Tibial artery (tissue), 4 donors: Measurements from ENCODE around the gene FNBP1L.

Experiments used
- DNase-seq, 2 donors: peaks; one replicate each; pipeline ENCODE4 v3.0.0-alpha.2; 2019
- H3K27ac ChIP-seq, 2 donors: fragments of 200-600 bp; sonication (generic) in 1 of 2; 1 replicate in 1 of 2; 2 replicates in 1 of 2; pipeline ENCODE4 v1.5.1; 2018 to 2019; ENCODE audit warnings: mild to moderate bottlenecking in 1 of 2
- H3K27me3 ChIP-seq, 2 donors: fragments of 200-600 bp; sonication (generic) in 1 of 2; one replicate each; pipeline versions ENCODE4 v1.5.1 to v1.6.0; 2016 to 2019
- H3K36me3 ChIP-seq, 3 donors: fragments of 200-600 bp; sonication (generic) in 2 of 3; one replicate each; pipeline ENCODE4 v1.5.1; 2016 to 2019; ENCODE audit warnings: mild to moderate bottlenecking in 2 of 3
- H3K4me1 ChIP-seq, 4 donors: fragments of 200-600 bp; sonication (generic) in 2 of 4; 1 replicate in 3 of 4; 2 replicates in 1 of 4; pipeline ENCODE4 v1.5.1; 2016 to 2019
- H3K4me3 ChIP-seq, 2 donors: fragments of 200-600 bp; sonication (generic) in 1 of 2; 1 replicate in 1 of 2; 2 replicates in 1 of 2; pipeline ENCODE4 v1.5.1; 2018 to 2019; ENCODE audit warnings: mild to moderate bottlenecking in 2 of 2
- H3K9me3 ChIP-seq, 3 donors: fragments of 200-600 bp; sonication (generic) in 1 of 3; one replicate each; pipeline ENCODE4 v1.5.1; 2016 to 2019
- intact Hi-C: fragments of 100-400 bp; cut with DNase I; formaldehyde crosslinking; loops from one replicate; pipeline ENCODE4 v1.15.0; 2023; ENCODE audit warnings: low total_unique reads
- TF ChIP-seq, protein P1 (sequence below), 2 experiments: fragments of 200-600 bp in 1 of 2; fragments of 450-650 bp in 1 of 2; IDR thresholded peaks; one replicate each; pipeline ENCODE4 v1.5.1; 2017 to 2019; ENCODE audit warnings: antibody characterized with exemption in 2 of 2, mild to moderate bottlenecking in 1 of 2, moderate library complexity in 1 of 2

Gene FNBP1L

DNA sequence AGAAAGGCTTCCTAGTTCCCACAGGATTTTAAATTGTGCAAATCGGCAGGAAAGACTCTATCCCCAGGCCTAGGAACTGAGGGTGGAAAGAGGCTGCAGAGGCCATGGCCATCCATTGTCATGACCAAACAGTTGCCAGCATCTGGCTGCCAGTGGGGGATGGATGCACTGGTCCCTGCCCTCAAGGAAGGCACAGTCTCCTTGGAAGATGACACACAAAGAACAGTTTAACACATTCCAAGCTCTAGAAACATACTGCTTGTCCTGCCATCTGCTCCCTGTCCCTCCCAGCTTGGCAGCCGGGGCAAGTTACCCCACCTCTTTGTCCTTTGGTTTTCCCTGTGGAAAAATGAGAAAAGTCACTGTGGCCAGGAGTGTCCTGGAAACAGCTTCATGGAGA lies 150.5 kb downstream of the FNBP1L start:
- Histone ChIP-seq H3K4me1 (peaks cover 0 to 81% (median 57%) of the 10 kb centered on the region in 4 donors), H3K27ac (peak overlapping the region in 1 of 2 donors; percentile 24)
- DNase-seq: no peak

DNA sequence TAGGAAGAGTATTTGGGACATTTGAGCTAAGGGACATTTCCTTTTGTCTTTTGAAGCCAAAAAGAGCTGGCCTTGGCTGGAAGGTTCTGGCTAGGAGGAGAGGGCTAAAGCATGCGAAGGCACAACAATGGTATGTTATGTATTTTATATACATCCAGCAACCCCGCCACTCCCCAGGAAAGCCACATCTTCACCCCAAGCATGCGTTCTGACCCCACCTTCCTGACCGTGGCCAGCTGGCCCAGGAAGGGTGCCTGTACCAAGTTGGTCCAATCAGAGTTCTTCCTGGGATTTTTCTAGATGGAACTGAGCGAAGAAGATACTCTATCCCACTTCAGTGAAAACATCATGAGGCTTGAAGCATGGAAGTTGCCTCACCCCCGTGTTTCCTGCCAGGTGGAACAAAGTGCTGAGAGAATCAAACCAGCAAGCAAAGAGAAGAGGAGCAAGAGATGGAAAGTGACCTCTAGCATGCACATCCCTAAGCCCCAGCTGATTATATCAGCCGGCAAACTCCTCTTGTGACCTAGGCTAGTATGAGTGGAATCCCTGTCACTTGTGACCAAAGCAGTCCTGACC lies 151.0 kb downstream of the FNBP1L start:
- no peaks in the 10 kb centered on the region for H3K36me3 ChIP-seq
- H3K9me3 ChIP-seq: no peaks in the 10 kb centered on the region
- no peak for DNase-seq
- peak overlapping the region in 1 of 2 donors; percentile 24 for H3K27ac ChIP-seq
- intact Hi-C loops: loop anchor here (10.0 kb wide), 1 partner anchor 154 kb away; the partner anchor contains the start of gene FNBP1L
- peaks cover 0 to 78% (median 55%) of the 10 kb centered on the region in 4 donors for H3K4me1 ChIP-seq
- TF ChIP-seq, protein P1, sequence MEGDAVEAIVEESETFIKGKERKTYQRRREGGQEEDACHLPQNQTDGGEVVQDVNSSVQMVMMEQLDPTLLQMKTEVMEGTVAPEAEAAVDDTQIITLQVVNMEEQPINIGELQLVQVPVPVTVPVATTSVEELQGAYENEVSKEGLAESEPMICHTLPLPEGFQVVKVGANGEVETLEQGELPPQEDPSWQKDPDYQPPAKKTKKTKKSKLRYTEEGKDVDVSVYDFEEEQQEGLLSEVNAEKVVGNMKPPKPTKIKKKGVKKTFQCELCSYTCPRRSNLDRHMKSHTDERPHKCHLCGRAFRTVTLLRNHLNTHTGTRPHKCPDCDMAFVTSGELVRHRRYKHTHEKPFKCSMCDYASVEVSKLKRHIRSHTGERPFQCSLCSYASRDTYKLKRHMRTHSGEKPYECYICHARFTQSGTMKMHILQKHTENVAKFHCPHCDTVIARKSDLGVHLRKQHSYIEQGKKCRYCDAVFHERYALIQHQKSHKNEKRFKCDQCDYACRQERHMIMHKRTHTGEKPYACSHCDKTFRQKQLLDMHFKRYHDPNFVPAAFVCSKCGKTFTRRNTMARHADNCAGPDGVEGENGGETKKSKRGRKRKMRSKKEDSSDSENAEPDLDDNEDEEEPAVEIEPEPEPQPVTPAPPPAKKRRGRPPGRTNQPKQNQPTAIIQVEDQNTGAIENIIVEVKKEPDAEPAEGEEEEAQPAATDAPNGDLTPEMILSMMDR (IDR thresholded peaks at IDR 0.05): no peak
- H3K4me3 ChIP-seq: no peak overlapping the region
- H3K27me3 ChIP-seq: no peaks in the 10 kb centered on the region

More for the DNA sequence above, 150.5 kb downstream of the FNBP1L start:
- H3K9me3 ChIP-seq: no peaks in the 10 kb centered on the region
- H3K27me3 ChIP-seq: no peaks in the 10 kb centered on the region
- no peaks in the 10 kb centered on the region for H3K36me3 ChIP-seq
- intact Hi-C loops: loop anchor here (10.0 kb wide), 1 partner anchor 154 kb away; the partner anchor contains the start of gene FNBP1L
- no peak overlapping the region for H3K4me3 ChIP-seq
- TF ChIP-seq, protein P1 (IDR thresholded peaks at IDR 0.05): no peak

DNA sequence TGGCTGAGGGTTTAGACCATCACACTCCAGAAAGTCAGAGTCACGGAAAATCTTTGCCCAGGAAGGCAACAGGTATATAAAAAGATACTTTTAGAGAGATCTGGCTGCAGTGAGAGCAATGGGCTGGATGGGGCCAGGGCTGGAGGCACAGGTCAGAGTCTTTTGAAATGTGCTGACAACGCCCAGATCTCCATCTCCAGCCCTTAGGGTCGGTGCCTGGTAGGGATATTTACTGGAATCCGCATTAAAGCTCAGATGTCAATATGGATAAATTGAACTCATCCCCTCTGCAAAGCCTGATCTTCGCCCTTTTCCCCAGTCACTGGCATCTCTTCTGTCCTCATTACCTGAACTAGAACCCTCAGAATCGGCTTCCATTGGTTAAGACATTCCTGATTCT lies 151.6 kb downstream of the FNBP1L start:
- H3K36me3 ChIP-seq: no peaks in the 10 kb centered on the region
- no peaks in the 10 kb centered on the region for H3K9me3 ChIP-seq
- TF ChIP-seq, protein P1 (IDR thresholded peaks at IDR 0.05): no peak
- intact Hi-C loops: loop anchor here (10.0 kb wide), 1 partner anchor 155 kb away; the partner anchor contains the start of gene FNBP1L
- H3K27me3 ChIP-seq: no peaks in the 10 kb centered on the region
- H3K4me1 ChIP-seq: peaks cover 0 to 75% (median 54%) of the 10 kb centered on the region in 4 donors
- DNase-seq: no peak
- H3K4me3 ChIP-seq: no peak overlapping the region
- no peak overlapping the region for H3K27ac ChIP-seq

DNA sequence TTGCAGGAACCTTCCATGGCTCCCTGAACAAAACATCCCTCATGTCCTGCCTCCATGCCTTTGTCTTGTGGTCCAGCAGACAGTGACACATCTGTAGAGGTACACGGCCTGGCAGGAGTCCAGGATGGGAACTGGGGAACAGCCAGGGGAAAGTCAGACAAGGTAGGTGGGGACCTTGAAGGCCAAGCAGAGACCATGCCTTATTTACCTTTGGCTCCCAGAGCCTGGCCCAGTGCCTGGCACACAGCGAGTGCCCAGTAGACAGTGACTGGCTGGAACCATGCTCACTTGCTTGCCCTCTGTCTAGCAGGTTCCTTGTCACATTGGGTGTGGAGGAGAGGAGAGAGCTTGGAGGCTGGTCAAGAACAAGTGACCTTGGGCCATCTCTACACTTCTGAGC lies 152.7 kb downstream of the FNBP1L start:
- peaks cover 0 to 75% (median 52%) of the 10 kb centered on the region in 4 donors for H3K4me1 ChIP-seq
- no peaks in the 10 kb centered on the region for H3K27me3 ChIP-seq
- no peaks in the 10 kb centered on the region for H3K9me3 ChIP-seq
- intact Hi-C loops: no loop called here
- TF ChIP-seq, protein P1 (IDR thresholded peaks at IDR 0.05): no peak
- no peak overlapping the region for H3K4me3 ChIP-seq
- H3K27ac ChIP-seq: no peak overlapping the region
- DNase-seq: peak in 1 of 2 donors; percentile 63
- no peaks in the 10 kb centered on the region for H3K36me3 ChIP-seq

DNA sequence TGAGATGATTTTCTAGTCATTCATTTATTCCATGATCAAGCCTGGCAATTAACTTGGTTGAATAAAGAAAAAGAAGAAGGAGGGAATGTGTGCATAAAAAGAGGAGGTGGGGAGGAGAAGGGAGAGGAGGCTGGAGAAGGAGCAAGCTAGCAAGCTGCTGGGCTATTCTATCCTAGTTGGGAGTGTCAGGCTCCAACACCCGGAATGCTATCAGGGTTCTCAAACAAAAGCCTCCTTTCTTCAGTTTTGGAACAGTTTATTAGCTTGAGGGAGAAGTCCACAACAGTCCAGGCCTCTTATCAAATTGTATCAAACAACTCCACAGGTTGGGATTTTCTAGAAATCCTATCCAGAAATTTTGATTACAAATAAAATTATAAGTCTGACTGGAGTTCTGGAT lies 153.8 kb downstream of the FNBP1L start:
- DNase-seq: no peak
- Histone ChIP-seq H3K4me3 (no peak overlapping the region), H3K36me3 (no peaks in the 10 kb centered on the region), H3K9me3 (no peaks in the 10 kb centered on the region), H3K27me3 (no peaks in the 10 kb centered on the region), H3K4me1 (peaks cover 0 to 75% (median 52%) of the 10 kb centered on the region in 4 donors), H3K27ac (no peak overlapping the region)
- intact Hi-C loops: no loop called here
- TF ChIP-seq, protein P1 (IDR thresholded peaks at IDR 0.05): no peak
